Bronchial epithelial cell (primary cell): Measurements from ENCODE around the gene PSMD3. TPM values are rescaled to one million over a fixed set of nuclear protein-coding genes. Genes with fewer than 3 reads are reported as not detected.

Source experiments
- DNase-seq: peaks from one replicate; pipeline ENCODE4 v3.0.0-alpha.2; 2010; ENCODE audit warnings: low read depth
- FAIRE-seq: peaks from 2 replicates; lab custom pipeline; 2011; peaks lifted over from hg19 to GRCh38; lab: Jason Lieb, UNC
- H3K27me3 ChIP-seq: 2 replicates; pipeline ENCODE4 v1.5.1; 2011; ENCODE audit warnings: low read length; ENCODE audit not compliant: control insufficient read depth, insufficient read depth
- H3K36me3 ChIP-seq: 2 replicates; pipeline ENCODE4 v1.5.1; 2011; ENCODE audit warnings: low read length; ENCODE audit not compliant: control insufficient read depth, insufficient read depth
- H3K4me3 ChIP-seq: 2 replicates; pipeline ENCODE4 v1.5.1; 2011; ENCODE audit warnings: mild to moderate bottlenecking, low read depth, low read length, control low read depth
- total RNA-seq: library from RNA; depleted of rRNA; stranded (reverse); fragments of >200 nt; gene quantifications from 2 replicates; pipeline ENCODE4 v1.2.1, GENCODE V29; 2014
- TF ChIP-seq, protein P1 (sequence below): IDR thresholded peaks from 2 replicates; pipeline ENCODE4 v1.5.1; 2011; ENCODE audit warnings: mild to moderate bottlenecking, moderate library complexity, low read length, control low read depth, inconsistent platforms; ENCODE audit not compliant: insufficient read depth, severe bottlenecking

The PSMD3 gene
- total RNA-seq, 1 donor from 2014 or later, result 79.8 TPM

DNA sequence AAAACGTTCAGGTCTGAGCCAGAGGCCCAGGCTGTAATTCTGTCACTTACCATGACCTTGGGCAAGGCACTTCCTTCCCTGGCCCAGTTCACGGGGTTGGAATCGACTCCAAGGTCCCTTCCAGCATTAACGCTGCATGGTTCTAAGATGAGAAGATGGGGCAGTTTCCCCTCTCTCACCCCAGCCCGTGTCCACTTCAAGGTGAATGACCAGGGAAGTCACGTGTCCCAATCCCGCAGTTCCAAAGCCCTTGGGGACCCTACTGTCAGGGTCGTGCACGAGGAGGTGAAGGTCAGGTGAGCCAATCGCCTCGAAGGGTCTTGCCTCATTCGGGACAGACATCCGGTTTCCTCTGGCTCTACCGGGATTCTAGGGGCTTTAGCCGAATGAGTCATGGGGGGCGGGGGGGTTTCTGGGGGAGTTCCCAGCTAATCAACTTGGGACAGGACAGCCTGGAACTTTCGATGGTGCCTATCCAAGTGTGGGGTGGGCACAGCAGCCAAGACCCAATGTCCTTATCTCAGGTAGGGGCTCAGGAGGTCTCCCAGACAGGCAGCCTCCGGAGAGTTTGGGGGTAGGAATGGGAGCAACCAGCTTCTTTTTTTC is 33.9 kb downstream of the PSMD3 start:
- Histone ChIP-seq H3K27me3 (no peaks in the 10 kb centered on the region), H3K36me3 (peaks cover 3% of the 10 kb centered on the region), H3K4me3 (no peak overlapping the region)
- TF ChIP-seq, protein P1, sequence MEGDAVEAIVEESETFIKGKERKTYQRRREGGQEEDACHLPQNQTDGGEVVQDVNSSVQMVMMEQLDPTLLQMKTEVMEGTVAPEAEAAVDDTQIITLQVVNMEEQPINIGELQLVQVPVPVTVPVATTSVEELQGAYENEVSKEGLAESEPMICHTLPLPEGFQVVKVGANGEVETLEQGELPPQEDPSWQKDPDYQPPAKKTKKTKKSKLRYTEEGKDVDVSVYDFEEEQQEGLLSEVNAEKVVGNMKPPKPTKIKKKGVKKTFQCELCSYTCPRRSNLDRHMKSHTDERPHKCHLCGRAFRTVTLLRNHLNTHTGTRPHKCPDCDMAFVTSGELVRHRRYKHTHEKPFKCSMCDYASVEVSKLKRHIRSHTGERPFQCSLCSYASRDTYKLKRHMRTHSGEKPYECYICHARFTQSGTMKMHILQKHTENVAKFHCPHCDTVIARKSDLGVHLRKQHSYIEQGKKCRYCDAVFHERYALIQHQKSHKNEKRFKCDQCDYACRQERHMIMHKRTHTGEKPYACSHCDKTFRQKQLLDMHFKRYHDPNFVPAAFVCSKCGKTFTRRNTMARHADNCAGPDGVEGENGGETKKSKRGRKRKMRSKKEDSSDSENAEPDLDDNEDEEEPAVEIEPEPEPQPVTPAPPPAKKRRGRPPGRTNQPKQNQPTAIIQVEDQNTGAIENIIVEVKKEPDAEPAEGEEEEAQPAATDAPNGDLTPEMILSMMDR, result no peak
- FAIRE-seq (no peak), DNase-seq (no peak)

DNA sequence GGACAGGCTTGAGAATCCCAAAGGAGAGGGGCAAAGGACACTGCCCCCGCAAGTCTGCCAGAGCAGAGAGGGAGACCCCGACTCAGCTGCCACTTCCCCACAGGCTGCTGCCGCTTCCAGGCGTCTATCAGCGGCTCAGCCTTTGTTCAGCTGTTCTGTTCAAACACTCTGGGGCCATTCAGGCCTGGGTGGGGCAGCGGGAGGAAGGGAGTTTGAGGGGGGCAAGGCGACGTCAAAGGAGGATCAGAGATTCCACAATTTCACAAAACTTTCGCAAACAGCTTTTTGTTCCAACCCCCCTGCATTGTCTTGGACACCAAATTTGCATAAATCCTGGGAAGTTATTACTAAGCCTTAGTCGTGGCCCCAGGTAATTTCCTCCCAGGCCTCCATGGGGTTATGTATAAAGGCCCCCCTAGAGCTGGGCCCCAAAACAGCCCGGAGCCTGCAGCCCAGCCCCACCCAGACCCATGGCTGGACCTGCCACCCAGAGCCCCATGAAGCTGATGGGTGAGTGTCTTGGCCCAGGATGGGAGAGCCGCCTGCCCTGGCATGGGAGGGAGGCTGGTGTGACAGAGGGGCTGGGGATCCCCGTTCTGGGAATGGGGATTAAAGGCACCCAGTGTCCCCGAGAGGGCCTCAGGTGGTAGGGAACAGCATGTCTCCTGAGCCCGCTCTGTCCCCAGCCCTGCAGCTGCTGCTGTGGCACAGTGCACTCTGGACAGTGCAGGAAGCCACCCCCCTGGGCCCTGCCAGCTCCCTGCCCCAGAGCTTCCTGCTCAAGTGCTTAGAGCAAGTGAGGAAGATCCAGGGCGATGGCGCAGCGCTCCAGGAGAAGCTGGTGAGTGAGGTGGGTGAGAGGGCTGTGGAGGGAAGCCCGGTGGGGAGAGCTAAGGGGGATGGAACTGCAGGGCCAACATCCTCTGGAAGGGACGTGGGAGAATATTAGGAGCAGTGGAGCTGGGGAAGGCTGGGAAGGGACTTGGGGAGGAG is 34.7 kb downstream of the PSMD3 start, which contains the start of gene CSF3:
Gene CSF3, plus strand, starts transcription at position 436 of the 993 bp plus-strand sequence. Its CDS starts 35 bp downstream, at position 471.
- H3K27me3 ChIP-seq, result no peaks in the 10 kb centered on the region
- FAIRE-seq, result no peak
- no peak within 1 kb of the TSS for H3K4me3 ChIP-seq
- peaks cover 8% of the 10 kb centered on the region for H3K36me3 ChIP-seq
- TF ChIP-seq, protein P1, result no peak
- peak; percentile 40 for DNase-seq

DNA sequence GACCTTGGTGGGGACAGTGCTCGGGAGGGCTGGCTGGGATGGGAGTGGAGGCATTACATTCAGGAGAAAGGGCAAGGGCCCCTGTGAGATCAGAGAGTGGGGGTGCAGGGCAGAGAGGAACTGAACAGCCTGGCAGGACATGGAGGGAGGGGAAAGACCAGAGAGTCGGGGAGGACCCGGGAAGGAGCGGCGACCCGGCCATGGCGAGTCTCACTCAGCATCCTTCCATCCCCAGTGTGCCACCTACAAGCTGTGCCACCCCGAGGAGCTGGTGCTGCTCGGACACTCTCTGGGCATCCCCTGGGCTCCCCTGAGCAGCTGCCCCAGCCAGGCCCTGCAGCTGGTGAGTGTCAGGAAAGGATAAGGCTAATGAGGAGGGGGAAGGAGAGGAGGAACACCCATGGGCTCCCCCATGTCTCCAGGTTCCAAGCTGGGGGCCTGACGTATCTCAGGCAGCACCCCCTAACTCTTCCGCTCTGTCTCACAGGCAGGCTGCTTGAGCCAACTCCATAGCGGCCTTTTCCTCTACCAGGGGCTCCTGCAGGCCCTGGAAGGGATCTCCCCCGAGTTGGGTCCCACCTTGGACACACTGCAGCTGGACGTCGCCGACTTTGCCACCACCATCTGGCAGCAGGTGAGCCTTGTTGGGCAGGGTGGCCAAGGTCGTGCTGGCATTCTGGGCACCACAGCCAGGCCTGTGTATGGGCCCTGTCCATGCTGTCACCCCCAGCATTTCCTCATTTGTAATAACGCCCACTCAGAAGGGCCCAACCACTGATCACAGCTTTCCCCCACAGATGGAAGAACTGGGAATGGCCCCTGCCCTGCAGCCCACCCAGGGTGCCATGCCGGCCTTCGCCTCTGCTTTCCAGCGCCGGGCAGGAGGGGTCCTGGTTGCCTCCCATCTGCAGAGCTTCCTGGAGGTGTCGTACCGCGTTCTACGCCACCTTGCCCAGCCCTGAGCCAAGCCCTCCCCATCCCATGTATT is 35.7 kb downstream of the PSMD3 start:
- Histone ChIP-seq H3K4me3 (no peak overlapping the region), H3K27me3 (no peaks in the 10 kb centered on the region), H3K36me3 (peaks cover 8% of the 10 kb centered on the region)
- no peak for FAIRE-seq
- DNase-seq, result no peak
- TF ChIP-seq, protein P1, result no peak

DNA sequence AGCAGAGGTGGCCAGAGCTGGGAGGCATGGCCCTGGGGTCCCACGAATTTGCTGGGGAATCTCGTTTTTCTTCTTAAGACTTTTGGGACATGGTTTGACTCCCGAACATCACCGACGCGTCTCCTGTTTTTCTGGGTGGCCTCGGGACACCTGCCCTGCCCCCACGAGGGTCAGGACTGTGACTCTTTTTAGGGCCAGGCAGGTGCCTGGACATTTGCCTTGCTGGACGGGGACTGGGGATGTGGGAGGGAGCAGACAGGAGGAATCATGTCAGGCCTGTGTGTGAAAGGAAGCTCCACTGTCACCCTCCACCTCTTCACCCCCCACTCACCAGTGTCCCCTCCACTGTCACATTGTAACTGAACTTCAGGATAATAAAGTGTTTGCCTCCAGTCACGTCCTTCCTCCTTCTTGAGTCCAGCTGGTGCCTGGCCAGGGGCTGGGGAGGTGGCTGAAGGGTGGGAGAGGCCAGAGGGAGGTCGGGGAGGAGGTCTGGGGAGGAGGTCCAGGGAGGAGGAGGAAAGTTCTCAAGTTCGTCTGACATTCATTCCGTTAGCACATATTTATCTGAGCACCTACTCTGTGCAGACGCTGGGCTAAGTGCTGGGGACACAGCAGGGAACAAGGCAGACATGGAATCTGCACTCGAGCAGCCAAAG is 36.9 kb downstream of the PSMD3 start:
- H3K36me3 ChIP-seq, result peaks cover 10% of the 10 kb centered on the region
- no peaks in the 10 kb centered on the region for H3K27me3 ChIP-seq
- DNase-seq, result no peak
- TF ChIP-seq, protein P1, result no peak
- H3K4me3 ChIP-seq, result no peak overlapping the region
- FAIRE-seq, result peak; percentile 62
